Testis (tissue), 3 donors: ENCODE measurements around the gene KMT2B. TPM values are rescaled to one million over a fixed set of nuclear protein-coding genes. Genes with fewer than 3 reads are reported as not detected.
A peak's percentile ranks its signal among the peaks of the same experiment; 100 is the strongest.

ENCODE experiments used
- DNase-seq: peaks from one replicate; pipeline ENCODE4 v3.0.0-alpha.2; 2019
- H3K27ac ChIP-seq, 2 donors: fragments of 200-600 bp; sonication (generic); one replicate each; pipeline ENCODE4 v1.5.1; 2019
- H3K27me3 ChIP-seq: fragments of 200-600 bp; sonication (generic); one replicate; pipeline ENCODE4 v1.5.1; 2019
- H3K36me3 ChIP-seq: fragments of 200-600 bp; sonication (generic); one replicate; pipeline ENCODE4 v1.5.1; 2017; ENCODE audit warnings: low read depth; ENCODE audit errors: missing control alignments
- H3K4me1 ChIP-seq: fragments of 200-600 bp; sonication (generic); one replicate; pipeline ENCODE4 v1.5.1; 2019
- H3K4me3 ChIP-seq, 2 donors: fragments of 200-600 bp; sonication (generic); one replicate each; pipeline ENCODE4 v1.5.1; 2017 to 2019
- H3K9me3 ChIP-seq: fragments of 200-600 bp; sonication (generic); one replicate; pipeline ENCODE4 v1.5.1; 2017
- POLR2A ChIP-seq: fragments of 450-650 bp; IDR thresholded peaks from one replicate; pipeline ENCODE4 v1.6.1; 2017; ENCODE audit warnings: antibody characterized with exemption, mild to moderate bottlenecking, moderate library complexity
- WGBS, 2 donors: methylation state at CpG; one replicate each; pipeline ENCODE4 v1.1.5; 2018; 5-methylcytosine and 5-hydroxymethylcytosine counted together
- intact Hi-C: fragments of 100-400 bp; cut with DNase I; formaldehyde crosslinking; loops from one replicate; pipeline ENCODE4 v1.15.1; 2023; ENCODE audit warnings: low total_unique reads
- polyA plus RNA-seq: library from polyadenylated mRNA; stranded (reverse); fragments of 350-450 nt; fragmentation: Illumina TruSeq; extraction: RNeasy Lipid Tissue Mini Kit (QIAGEN cat#74804); gene quantifications from one replicate; pipeline ENCODE4 v1.2.3, GENCODE V29; 2014; ENCODE audit warnings: low read depth, low replicate concordance; ENCODE audit not compliant: insufficient read depth
- total RNA-seq, 2 donors: library from RNA; depleted of rRNA; stranded (reverse); fragments of >200 nt; gene quantifications; one replicate each; pipeline ENCODE4 v1.2.3, GENCODE V29; 2016
- TF ChIP-seq, protein P1 (sequence below), 3 experiments: fragments of 450-650 bp in 2 of 3; fragments of 200-600 bp in 1 of 3; sonication (generic) in 1 of 3; IDR thresholded peaks; one replicate each; pipeline ENCODE4 v1.5.1; 2016 to 2019; ENCODE audit warnings: antibody characterized with exemption in 3 of 3, mild to moderate bottlenecking in 2 of 3, moderate library complexity in 1 of 3

The KMT2B gene
- total and polyA plus RNA-seq, 3 donors from 2014 or later = 73.3 to 110 (median 109) TPM

GRCh38 chr19:35702223-35703012 is 15.4 kb upstream of the KMT2B start:
- TF ChIP-seq, protein P1, sequence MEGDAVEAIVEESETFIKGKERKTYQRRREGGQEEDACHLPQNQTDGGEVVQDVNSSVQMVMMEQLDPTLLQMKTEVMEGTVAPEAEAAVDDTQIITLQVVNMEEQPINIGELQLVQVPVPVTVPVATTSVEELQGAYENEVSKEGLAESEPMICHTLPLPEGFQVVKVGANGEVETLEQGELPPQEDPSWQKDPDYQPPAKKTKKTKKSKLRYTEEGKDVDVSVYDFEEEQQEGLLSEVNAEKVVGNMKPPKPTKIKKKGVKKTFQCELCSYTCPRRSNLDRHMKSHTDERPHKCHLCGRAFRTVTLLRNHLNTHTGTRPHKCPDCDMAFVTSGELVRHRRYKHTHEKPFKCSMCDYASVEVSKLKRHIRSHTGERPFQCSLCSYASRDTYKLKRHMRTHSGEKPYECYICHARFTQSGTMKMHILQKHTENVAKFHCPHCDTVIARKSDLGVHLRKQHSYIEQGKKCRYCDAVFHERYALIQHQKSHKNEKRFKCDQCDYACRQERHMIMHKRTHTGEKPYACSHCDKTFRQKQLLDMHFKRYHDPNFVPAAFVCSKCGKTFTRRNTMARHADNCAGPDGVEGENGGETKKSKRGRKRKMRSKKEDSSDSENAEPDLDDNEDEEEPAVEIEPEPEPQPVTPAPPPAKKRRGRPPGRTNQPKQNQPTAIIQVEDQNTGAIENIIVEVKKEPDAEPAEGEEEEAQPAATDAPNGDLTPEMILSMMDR (IDR thresholded peaks at IDR 0.05) = no peak
- no peak for TF ChIP-seq POLR2A
- peaks cover 5% of the 10 kb centered on the region for H3K4me1 ChIP-seq
- intact Hi-C loops = no loop called here
- WGBS, 2 donors = 0% methylated on average over 29 to 49 of the region's 50 CpGs
- no peaks in the 10 kb centered on the region for H3K36me3 ChIP-seq
- peak overlapping the region; percentile 27 to 47 for H3K4me3 ChIP-seq
- H3K27me3 ChIP-seq = no peaks in the 10 kb centered on the region
- H3K27ac ChIP-seq = no peak overlapping the region
- no peaks in the 10 kb centered on the region for H3K9me3 ChIP-seq
- DNase-seq = peak; percentile 99

DNA sequence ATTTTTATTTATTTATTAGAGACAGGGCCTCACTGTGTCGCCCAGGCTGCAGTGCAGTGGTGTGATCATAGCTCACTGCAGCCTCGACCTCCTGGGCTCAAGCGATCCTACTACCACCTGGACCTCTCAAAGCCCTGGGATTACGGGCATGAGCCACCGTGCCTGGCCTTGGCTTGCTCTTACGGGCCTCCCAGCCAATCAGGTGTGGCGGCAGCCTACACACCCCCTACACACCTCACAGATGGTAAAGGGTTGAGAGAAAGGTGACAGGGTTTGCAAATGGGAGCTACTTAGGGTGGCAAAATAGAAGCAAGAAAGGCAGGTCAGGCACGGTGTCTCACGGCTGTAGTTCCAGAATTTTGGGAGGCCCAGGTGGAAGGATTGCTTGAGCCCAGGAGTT is 14.5 kb upstream of the KMT2B start:
- H3K36me3 ChIP-seq = no peaks in the 10 kb centered on the region
- DNase-seq = no peak
- H3K4me3 ChIP-seq = no peak overlapping the region
- whole genome bisulfite sequencing, 2 donors = 21 to 49% methylated on average over 9 of the region's 9 CpGs
- no peak overlapping the region for H3K27ac ChIP-seq
- intact Hi-C loops = no loop called here
- no peaks in the 10 kb centered on the region for H3K9me3 ChIP-seq
- peaks cover 5% of the 10 kb centered on the region for H3K4me1 ChIP-seq
- H3K27me3 ChIP-seq = no peaks in the 10 kb centered on the region
- TF ChIP-seq, protein P1 (IDR thresholded peaks at IDR 0.05) = no peak
- no peak for TF ChIP-seq POLR2A

DNA sequence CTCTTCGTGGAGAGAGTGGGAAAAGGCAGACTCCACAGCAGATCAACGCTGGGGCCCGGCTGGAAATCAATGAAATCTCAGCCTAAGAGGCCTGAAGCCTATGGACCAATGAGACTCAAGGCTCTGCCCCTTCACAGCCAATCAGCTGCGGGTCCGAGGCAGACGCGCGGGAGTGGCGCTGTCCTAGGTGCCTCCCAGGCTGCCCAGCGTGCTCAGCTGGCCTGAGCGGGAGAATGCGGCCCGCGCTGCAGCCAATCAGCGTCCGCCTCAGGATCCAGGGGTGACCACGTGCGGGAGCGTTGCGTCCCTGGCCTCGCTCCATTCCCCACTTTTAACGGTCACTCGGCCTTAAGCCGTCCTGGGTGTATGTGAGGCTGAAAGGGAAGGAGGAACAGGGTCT is 13.6 kb upstream of the KMT2B start, which contains the start of gene ZBTB32:
Gene ZBTB32 (plus strand): TSS at position 341 of the 400 bp plus-strand sequence. CDS start 10,069 bp downstream, outside the sequence.
- 20 to 30% methylated on average over 8 to 24 of the region's 24 CpGs for WGBS, 2 donors
- H3K27me3 ChIP-seq = no peaks in the 10 kb centered on the region
- no peaks in the 10 kb centered on the region for H3K36me3 ChIP-seq
- no peak within 1 kb of the TSS for H3K27ac ChIP-seq
- intact Hi-C loops = no loop called here
- TF ChIP-seq, protein P1 (IDR thresholded peaks at IDR 0.05) = no peak
- DNase-seq = peak; percentile 79
- peaks cover 5% of the 10 kb centered on the region for H3K4me1 ChIP-seq
- H3K4me3 ChIP-seq = peak within 1 kb of the TSS in 1 of 2 donors; percentile 5
- H3K9me3 ChIP-seq = no peaks in the 10 kb centered on the region

DNA sequence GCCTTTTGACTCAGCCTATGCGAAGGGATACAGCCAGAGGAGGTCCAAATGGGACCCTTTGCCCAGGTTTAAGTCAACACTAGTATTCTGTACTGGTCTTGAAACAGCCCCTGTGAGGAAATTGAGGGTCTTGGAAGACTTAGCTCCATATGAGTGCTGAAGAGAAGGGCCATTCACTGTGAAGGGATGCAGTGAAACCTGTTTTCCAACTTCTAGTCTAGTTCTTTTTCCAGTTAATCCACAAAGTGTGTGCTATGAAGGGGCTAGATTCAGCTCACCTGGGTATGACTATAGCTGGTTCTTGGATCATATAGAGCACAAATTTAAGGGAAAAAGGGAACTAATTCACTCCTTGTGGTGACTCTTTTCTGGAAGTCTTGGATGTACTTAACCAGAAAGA is 9.4 kb upstream of the KMT2B start:
- no peaks in the 10 kb centered on the region for H3K9me3 ChIP-seq
- H3K36me3 ChIP-seq = no peaks in the 10 kb centered on the region
- intact Hi-C loops = no loop called here
- DNase-seq = no peak
- H3K27ac ChIP-seq = no peak overlapping the region
- H3K4me3 ChIP-seq = no peak overlapping the region
- 92 to 100% methylated on average over 1 of the region's 1 CpG for WGBS, 2 donors
- no peaks in the 10 kb centered on the region for H3K4me1 ChIP-seq
- TF ChIP-seq, protein P1 (IDR thresholded peaks at IDR 0.05) = no peak
- TF ChIP-seq POLR2A = no peak
- no peaks in the 10 kb centered on the region for H3K27me3 ChIP-seq
